Gastroesophageal sphincter (tissue), 4 donors: Measurements from ENCODE around the gene SLC29A3. TPM values are rescaled to one million over a fixed set of nuclear protein-coding genes. Genes with fewer than 3 reads are reported as not detected.

Experiments used
- ATAC-seq: fragments of 150-250 bp; one replicate; pipeline ENCODE4 v1.9.1; 2016; ENCODE audit warnings: mild to moderate bottlenecking, moderate library complexity
- H3K27ac ChIP-seq, 4 donors: fragments of 200-600 bp; sonication (generic) in 3 of 4; 1 replicate in 3 of 4; 2 replicates in 1 of 4; pipeline ENCODE4 v1.5.1; 2016 to 2019
- H3K27me3 ChIP-seq: fragments of 200-600 bp; sonication (generic); one replicate; pipeline ENCODE4 v1.5.1; 2019
- H3K36me3 ChIP-seq, 2 donors: fragments of 200-600 bp; sonication (generic); one replicate each; pipeline ENCODE4 v1.5.1; 2019; ENCODE audit warnings: control low read depth in 1 of 2
- H3K4me1 ChIP-seq, 3 donors: fragments of 200-600 bp; sonication (generic); 1 replicate in 2 of 3; 2 replicates in 1 of 3; pipeline ENCODE4 v1.5.1; 2016 to 2019; ENCODE audit warnings: control low read depth in 2 of 3
- H3K4me3 ChIP-seq, 2 donors: fragments of 200-600 bp; sonication (generic); one replicate each; pipeline ENCODE4 v1.5.1; 2019; ENCODE audit warnings: mild to moderate bottlenecking in 1 of 2, moderate library complexity in 1 of 2
- H3K9me3 ChIP-seq, 3 donors: fragments of 200-600 bp; sonication (generic); one replicate each; pipeline ENCODE4 v1.5.1; 2017 to 2019; ENCODE audit warnings: control low read depth in 2 of 3
- CTCF ChIP-seq, 4 experiments: fragments of 200-600 bp in 2 of 4; fragments of 450-650 bp in 2 of 4; sonication (generic) in 1 of 4; IDR thresholded peaks; one replicate each; pipeline ENCODE4 v1.5.1; 2017 to 2019; ENCODE audit warnings: antibody characterized with exemption in 4 of 4, mild to moderate bottlenecking in 2 of 4, moderate library complexity in 2 of 4
- EP300 ChIP-seq: sonication (generic); formaldehyde crosslinking; IDR thresholded peaks from one replicate; pipeline ENCODE4 v1.6.1; 2017; ENCODE audit warnings: antibody characterized with exemption, mild to moderate bottlenecking
- POLR2A ChIP-seq, 2 donors: fragments of 450-650 bp; IDR thresholded peaks; one replicate each; pipeline ENCODE4 v1.6.1; 2017; ENCODE audit warnings: antibody characterized with exemption in 2 of 2, mild to moderate bottlenecking in 2 of 2, moderate library complexity in 1 of 2
- POLR2AphosphoS5 ChIP-seq: sonication (generic); formaldehyde crosslinking; IDR thresholded peaks from one replicate; pipeline ENCODE4 v1.6.1; 2017; ENCODE audit warnings: antibody characterized with exemption
- WGBS, 2 donors: methylation state at CpG; one replicate each; pipeline ENCODE4 v1.1.5; 2018; ENCODE audit warnings: low coverage in 1 of 2; 5-methylcytosine and 5-hydroxymethylcytosine counted together
- total RNA-seq, 4 donors: library from RNA; depleted of rRNA; stranded (reverse); fragments of >200 nt; gene quantifications; one replicate each; pipeline ENCODE4 v1.1.0, GENCODE V29; 2016

The SLC29A3 gene
- total RNA-seq, 4 donors from 2014 or later = 3.3 to 9.8 (median 4.9) TPM

DNA sequence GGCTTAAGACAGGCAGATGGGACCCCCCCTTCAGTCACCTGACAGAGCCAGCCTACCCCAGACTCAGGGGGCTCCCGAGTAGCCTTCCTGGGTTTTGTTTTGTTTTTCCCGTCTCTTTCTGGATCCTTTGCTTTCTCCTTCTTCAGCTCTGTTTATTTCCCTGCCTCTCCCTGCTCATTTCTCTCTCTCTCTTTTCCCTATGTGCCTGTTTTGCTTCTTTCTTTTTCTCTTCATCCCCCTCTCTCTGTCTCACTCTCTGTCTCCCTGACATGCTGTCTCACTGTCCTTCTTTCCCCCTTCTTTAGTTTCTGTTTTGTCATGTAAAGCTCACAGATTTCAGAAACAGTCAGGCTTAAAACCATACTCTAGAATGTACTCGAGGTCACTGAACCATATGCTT is 38.2 kb upstream of the SLC29A3 start:
- Histone ChIP-seq H3K27ac (no peak overlapping the region), H3K4me3 (no peak overlapping the region), H3K4me1 (no peaks in the 10 kb centered on the region), H3K27me3 (no peaks in the 10 kb centered on the region), H3K9me3 (no peaks in the 10 kb centered on the region), H3K36me3 (no peaks in the 10 kb centered on the region)
- WGBS, 2 donors = 22 to 40% methylated on average over 2 to 3 of the region's 3 CpGs
- ATAC-seq = no peak
- TF ChIP-seq CTCF (IDR thresholded peaks at IDR 0.05) = no peak
- TF ChIP-seq EP300 = no peak
- TF ChIP-seq POLR2A (IDR thresholded peaks at IDR 0.05) = no peak
- TF ChIP-seq POLR2AphosphoS5 = no peak

- no peak overlapping the region for H3K4me3 ChIP-seq
- H3K9me3 ChIP-seq = no peaks in the 10 kb centered on the region
- no peak overlapping the region for H3K27ac ChIP-seq
- ATAC-seq = no peak
- no peaks in the 10 kb centered on the region for H3K27me3 ChIP-seq
- H3K36me3 ChIP-seq = peaks cover 0 to 6% of the 10 kb centered on the region in 2 donors
- 93 to 100% methylated on average over 2 to 7 of the region's 8 CpGs for WGBS, 2 donors
- no peaks in the 10 kb centered on the region for H3K4me1 ChIP-seq
- TF ChIP-seq EP300 (no peak), POLR2A (IDR thresholded peaks at IDR 0.05) (no peak)
Measured at GRCh38 chr10:71281646-71282322, 37.3 kb upstream of the SLC29A3 start.

DNA sequence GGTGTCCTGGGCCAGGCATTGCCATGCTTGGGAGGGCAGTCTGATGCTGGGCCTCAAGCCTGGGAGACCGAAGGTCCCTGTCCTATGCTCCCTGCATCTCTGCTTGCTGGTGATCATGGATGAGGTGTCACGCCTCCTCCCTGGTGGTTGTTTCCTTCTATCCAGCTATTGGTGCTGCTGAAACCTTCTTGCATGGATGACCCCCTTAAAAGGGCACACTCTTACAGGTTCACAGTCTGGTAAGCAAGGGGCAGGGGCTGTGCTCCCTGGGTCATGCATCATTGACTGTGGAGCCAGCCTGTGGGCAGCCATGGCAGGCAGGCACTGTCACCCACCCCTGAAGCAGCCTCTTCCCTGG is 36.8 kb upstream of the SLC29A3 start:
- 80% methylated on average over 1 of the region's 2 CpGs; no CpG with 5 or more reads in 1 of the 2 donors for WGBS, 2 donors
- peaks cover 0 to 7% of the 10 kb centered on the region in 2 donors for H3K36me3 ChIP-seq

GRCh38 chr10:71283410-71283809 is 35.6 kb upstream of the SLC29A3 start:
- Histone ChIP-seq H3K27me3 (no peaks in the 10 kb centered on the region), H3K4me1 (no peaks in the 10 kb centered on the region), H3K4me3 (no peak overlapping the region), H3K27ac (no peak overlapping the region), H3K36me3 (peaks cover 0 to 12% of the 10 kb centered on the region in 2 donors), H3K9me3 (no peaks in the 10 kb centered on the region)
- ATAC-seq = no peak
- 66 to 94% methylated on average over 2 to 3 of the region's 6 CpGs for WGBS, 2 donors
- TF ChIP-seq EP300 = no peak
- TF ChIP-seq CTCF (IDR thresholded peaks at IDR 0.05) = no peak
- no peak for TF ChIP-seq POLR2A (IDR thresholded peaks at IDR 0.05)
- TF ChIP-seq POLR2AphosphoS5 = no peak

More for the DNA sequence above, 36.8 kb upstream of the SLC29A3 start:
- H3K9me3 ChIP-seq = no peaks in the 10 kb centered on the region
- H3K27me3 ChIP-seq = no peaks in the 10 kb centered on the region
- TF ChIP-seq CTCF (IDR thresholded peaks at IDR 0.05) = no peak
- TF ChIP-seq EP300 = no peak
- no peak for TF ChIP-seq POLR2AphosphoS5
- TF ChIP-seq POLR2A (IDR thresholded peaks at IDR 0.05) = no peak
- no peak overlapping the region for H3K4me3 ChIP-seq
- no peak for ATAC-seq
- H3K4me1 ChIP-seq = no peaks in the 10 kb centered on the region
- no peak overlapping the region for H3K27ac ChIP-seq

- Histone ChIP-seq H3K4me1 (no peaks in the 10 kb centered on the region), H3K9me3 (no peaks in the 10 kb centered on the region), H3K27me3 (no peaks in the 10 kb centered on the region), H3K27ac (no peak overlapping the region), H3K36me3 (peaks cover 0 to 16% of the 10 kb centered on the region in 2 donors), H3K4me3 (no peak overlapping the region)
- WGBS, 2 donors = 76 to 88% methylated on average over 2 to 7 of the region's 10 CpGs
- no peak for ATAC-seq
- TF ChIP-seq POLR2A (IDR thresholded peaks at IDR 0.05) = no peak
Measured at GRCh38 chr10:71283876-71284275, 35.2 kb upstream of the SLC29A3 start.

- 0 to 73% methylated on average over 1 to 2 of the region's 19 CpGs for WGBS, 2 donors
- Histone ChIP-seq H3K9me3 (no peaks in the 10 kb centered on the region), H3K4me3 (no peak overlapping the region), H3K36me3 (peaks cover 0 to 16% of the 10 kb centered on the region in 2 donors), H3K27me3 (no peaks in the 10 kb centered on the region), H3K27ac (no peak overlapping the region), H3K4me1 (no peaks in the 10 kb centered on the region)
- TF ChIP-seq EP300 (no peak), CTCF (IDR thresholded peaks at IDR 0.05) (no peak), POLR2A (IDR thresholded peaks at IDR 0.05) (no peak), POLR2AphosphoS5 (no peak)
- ATAC-seq = peak; percentile 5
Measured at GRCh38 chr10:71284544-71285179, 34.4 kb upstream of the SLC29A3 start.
